SH-SY5Y (cell line): Measurements from ENCODE around the gene IGFBP2.

Experiments
- GATA2 ChIP-seq: IDR thresholded peaks from 2 replicates; pipeline ENCODE4 v1.6.1; 2011; ENCODE audit warnings: mild to moderate bottlenecking, low read depth, low read length
- GATA3 ChIP-seq: IDR thresholded peaks from 2 replicates; pipeline ENCODE4 v1.6.1; 2011; ENCODE audit warnings: low read depth, mild to moderate bottlenecking, low read length, moderate library complexity

GRCh38 chr2:216633616-216634369 lies 573 bp downstream of the IGFBP2 start:
- TF ChIP-seq GATA2 (no peak), GATA3 (no peak)
